ENCODE results near the gene GOT1.

The GOT1 gene

DNA sequence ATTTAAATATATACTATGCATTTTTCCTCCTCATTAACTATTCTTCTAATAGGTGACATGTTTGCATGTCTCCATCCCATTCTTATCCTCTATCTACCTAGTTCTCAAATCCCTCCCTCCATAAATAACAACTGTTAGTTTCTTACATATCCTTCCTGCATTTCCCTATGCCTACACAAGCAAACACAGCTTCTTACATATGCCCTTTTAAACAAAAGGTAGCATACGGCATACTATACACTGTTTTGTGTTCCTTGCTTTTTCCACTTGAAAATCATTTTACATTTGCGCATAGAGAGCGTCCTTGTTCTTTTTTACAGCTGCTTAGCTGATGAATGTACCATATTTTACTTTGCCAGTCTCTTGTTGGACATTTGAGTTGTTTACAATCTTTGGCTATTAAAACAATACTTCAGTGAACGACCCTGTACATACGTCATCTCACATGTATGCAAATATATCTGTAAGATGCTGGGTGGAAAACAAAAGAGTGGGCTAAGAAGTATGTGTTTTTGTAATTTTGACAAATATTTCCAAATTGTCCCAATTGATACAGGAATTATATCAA lies 7.8 kb downstream of the GOT1 start:
- Histone ChIP-seq H3K27me3 (no peaks in the 10 kb centered on the region), H3K9me3 (no peaks in the 10 kb centered on the region), H3K36me3 (peaks cover 6% of the 10 kb centered on the region), H3K4me3 (ENCODE audit: low read depth in 1 of 2, low read length in 1 of 2) (no peak overlapping the region), H3K27ac (no peak overlapping the region), H3K4me1 (ENCODE audit: control insufficient read depth in 1 of 2, insufficient read depth in 1 of 2, low read depth in 1 of 2, low read length in 1 of 2) (no peaks in the 10 kb centered on the region)
- TF ChIP-seq, protein P1, sequence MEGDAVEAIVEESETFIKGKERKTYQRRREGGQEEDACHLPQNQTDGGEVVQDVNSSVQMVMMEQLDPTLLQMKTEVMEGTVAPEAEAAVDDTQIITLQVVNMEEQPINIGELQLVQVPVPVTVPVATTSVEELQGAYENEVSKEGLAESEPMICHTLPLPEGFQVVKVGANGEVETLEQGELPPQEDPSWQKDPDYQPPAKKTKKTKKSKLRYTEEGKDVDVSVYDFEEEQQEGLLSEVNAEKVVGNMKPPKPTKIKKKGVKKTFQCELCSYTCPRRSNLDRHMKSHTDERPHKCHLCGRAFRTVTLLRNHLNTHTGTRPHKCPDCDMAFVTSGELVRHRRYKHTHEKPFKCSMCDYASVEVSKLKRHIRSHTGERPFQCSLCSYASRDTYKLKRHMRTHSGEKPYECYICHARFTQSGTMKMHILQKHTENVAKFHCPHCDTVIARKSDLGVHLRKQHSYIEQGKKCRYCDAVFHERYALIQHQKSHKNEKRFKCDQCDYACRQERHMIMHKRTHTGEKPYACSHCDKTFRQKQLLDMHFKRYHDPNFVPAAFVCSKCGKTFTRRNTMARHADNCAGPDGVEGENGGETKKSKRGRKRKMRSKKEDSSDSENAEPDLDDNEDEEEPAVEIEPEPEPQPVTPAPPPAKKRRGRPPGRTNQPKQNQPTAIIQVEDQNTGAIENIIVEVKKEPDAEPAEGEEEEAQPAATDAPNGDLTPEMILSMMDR (IDR thresholded peaks at IDR 0.05) = no peak

DNA sequence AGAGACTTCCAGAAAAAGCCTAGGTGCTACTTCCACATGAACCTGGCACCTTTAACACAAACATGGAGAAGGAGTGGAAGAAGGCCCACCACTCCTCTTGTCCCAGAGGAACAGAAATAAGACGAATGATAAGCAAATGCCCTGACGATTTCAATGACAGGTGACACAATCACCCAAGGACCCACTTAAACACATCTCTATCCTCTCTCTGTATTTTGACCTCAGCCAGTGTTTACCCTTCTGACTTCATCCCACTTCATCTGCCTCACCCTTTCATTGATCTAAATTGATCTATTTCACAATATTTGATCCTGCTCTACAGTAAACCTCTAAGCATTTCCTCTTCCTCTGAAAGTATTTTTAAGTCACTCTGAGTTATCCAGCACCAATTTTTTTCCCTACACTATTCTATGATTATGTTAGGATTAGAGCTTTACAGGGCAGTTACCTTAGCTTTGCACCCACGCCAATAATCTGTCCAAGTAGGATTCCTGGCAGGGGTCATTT lies 9.1 kb downstream of the GOT1 start:
- H3K27me3 ChIP-seq = no peaks in the 10 kb centered on the region
- no peaks in the 10 kb centered on the region for H3K9me3 ChIP-seq
- H3K36me3 ChIP-seq = peaks cover 6% of the 10 kb centered on the region
- no peak overlapping the region for H3K4me3 ChIP-seq (ENCODE audit: low read depth in 1 of 2, low read length in 1 of 2)
- TF ChIP-seq, protein P1 (IDR thresholded peaks at IDR 0.05) = no peak
- no peaks in the 10 kb centered on the region for H3K4me1 ChIP-seq (ENCODE audit: control insufficient read depth in 1 of 2, insufficient read depth in 1 of 2, low read depth in 1 of 2, low read length in 1 of 2)
- no peak overlapping the region for H3K27ac ChIP-seq

DNA sequence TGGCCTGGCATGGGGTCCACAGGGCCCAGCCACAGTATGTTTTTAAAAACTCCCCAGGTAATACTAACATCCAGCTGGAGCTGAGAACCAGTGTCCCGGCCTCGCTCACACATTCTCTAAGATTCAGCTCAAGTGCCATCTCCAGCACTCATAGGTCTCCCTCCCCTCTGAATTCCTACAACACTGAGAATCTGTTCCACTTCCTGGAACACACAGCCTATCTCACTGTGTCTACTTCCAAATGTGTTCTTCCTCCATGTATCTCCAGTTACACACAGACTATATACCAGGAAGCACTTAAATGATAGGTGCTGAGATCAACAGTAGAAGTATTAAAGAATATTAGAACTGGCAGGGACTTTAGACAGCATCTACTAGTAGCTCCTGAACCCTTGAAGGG lies 10.7 kb downstream of the GOT1 start:
- H3K4me1 ChIP-seq (ENCODE audit: control insufficient read depth in 1 of 2, insufficient read depth in 1 of 2, low read depth in 1 of 2, low read length in 1 of 2) = no peaks in the 10 kb centered on the region
- H3K27ac ChIP-seq = no peak overlapping the region
- TF ChIP-seq, protein P1 (IDR thresholded peaks at IDR 0.05) = no peak
- H3K27me3 ChIP-seq = no peaks in the 10 kb centered on the region
- H3K9me3 ChIP-seq = no peaks in the 10 kb centered on the region
- peaks cover 6% of the 10 kb centered on the region for H3K36me3 ChIP-seq
- H3K4me3 ChIP-seq (ENCODE audit: low read depth in 1 of 2, low read length in 1 of 2) = no peak overlapping the region

- Histone ChIP-seq H3K27me3 (no peaks in the 10 kb centered on the region), H3K4me1 (ENCODE audit: control insufficient read depth in 1 of 2, insufficient read depth in 1 of 2, low read depth in 1 of 2, low read length in 1 of 2) (no peaks in the 10 kb centered on the region), H3K4me3 (ENCODE audit: low read depth in 1 of 2, low read length in 1 of 2) (no peak overlapping the region), H3K9me3 (no peaks in the 10 kb centered on the region), H3K36me3 (peaks cover 6% of the 10 kb centered on the region), H3K27ac (no peak overlapping the region)
- TF ChIP-seq, protein P1 (IDR thresholded peaks at IDR 0.05) = no peak
Observed at GRCh38 chr10:99418910-99419624, 11.4 kb downstream of the GOT1 start.

- Histone ChIP-seq H3K27ac (no peak overlapping the region), H3K9me3 (no peaks in the 10 kb centered on the region), H3K4me1 (ENCODE audit: control insufficient read depth in 1 of 2, insufficient read depth in 1 of 2, low read depth in 1 of 2, low read length in 1 of 2) (no peaks in the 10 kb centered on the region), H3K36me3 (no peaks in the 10 kb centered on the region), H3K27me3 (no peaks in the 10 kb centered on the region), H3K4me3 (ENCODE audit: low read depth in 1 of 2, low read length in 1 of 2) (no peak overlapping the region)
- TF ChIP-seq, protein P1 (IDR thresholded peaks at IDR 0.05) = no peak
Observed at GRCh38 chr10:99412099-99412498, 18.3 kb downstream of the GOT1 start.
